GM23248 (cell line): Measurements from ENCODE around the gene LYPD4.

Experiments
- EZH2 ChIP-seq: fragments of 200-600 bp; sonication (generic); IDR thresholded peaks from 2 replicates; pipeline ENCODE4 v1.6.1; 2018; ENCODE audit warnings: antibody characterized with exemption, mild to moderate bottlenecking; ENCODE audit not compliant: insufficient read depth, poor library complexity, severe bottlenecking
- EZH2phosphoT487 ChIP-seq: fragments of 200-600 bp; sonication (generic); IDR thresholded peaks from 2 replicates; pipeline ENCODE4 v1.6.1; 2018; ENCODE audit warnings: antibody characterized with exemption, moderate library complexity, mild to moderate bottlenecking, low read depth; ENCODE audit not compliant: insufficient read depth

DNA sequence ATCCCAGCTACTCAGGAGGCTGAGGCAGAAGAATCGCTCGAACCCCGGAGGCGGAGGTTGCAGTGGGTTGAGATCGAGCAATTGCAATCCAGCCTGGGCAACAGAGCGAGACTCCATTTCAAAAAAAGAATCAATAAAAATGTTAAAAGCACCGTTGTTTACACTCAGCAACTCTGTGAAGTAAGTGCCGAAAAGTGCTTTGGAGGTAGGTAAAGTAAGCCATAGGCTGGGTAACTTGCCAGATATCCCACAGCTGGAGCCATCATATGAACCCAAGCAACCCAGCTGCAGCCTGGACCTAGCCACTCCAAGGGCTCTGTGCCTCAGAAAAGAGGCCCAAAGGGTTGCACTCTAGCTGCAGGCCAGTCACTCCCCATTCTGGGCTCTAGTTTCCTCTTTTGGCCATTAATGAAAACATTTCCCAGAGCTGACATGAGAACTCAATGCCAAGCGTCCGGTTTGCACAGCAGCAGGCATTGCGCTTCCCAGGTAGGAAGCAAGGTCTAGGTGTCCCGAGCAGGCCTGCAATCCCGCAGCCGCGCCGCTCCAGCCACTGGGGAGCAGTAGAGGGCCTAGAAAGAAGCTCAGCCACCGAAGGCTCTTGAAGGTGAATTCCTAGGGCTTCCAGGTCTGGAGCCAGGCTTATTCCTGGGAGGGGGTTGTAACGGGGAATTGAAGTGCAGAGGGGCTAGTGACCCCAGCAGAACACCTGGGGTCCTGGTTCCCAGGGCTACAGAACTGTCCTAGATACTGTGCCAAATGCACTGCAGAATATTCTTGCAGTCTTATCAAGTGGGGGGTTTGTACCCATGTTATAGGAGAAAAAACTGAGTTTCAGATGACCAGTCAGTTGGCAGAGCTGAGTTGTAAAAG lies 28.5 kb upstream of the LYPD4 start:
- no peak for TF ChIP-seq EZH2
- TF ChIP-seq EZH2phosphoT487: no peak
